ENCODE data around the gene PDGFB. TPM values are rescaled to one million over a fixed set of nuclear protein-coding genes. Genes with fewer than 3 reads are reported as not detected.
A peak's percentile ranks its signal among the peaks of the same experiment; 100 is the strongest.

The PDGFB gene
- total RNA-seq, 1 donor from 2014 or later: 79.6 TPM

- H3K4me3 ChIP-seq (ENCODE audit: low read depth, low read length): peak overlapping the region; percentile 80
- DNase-seq (ENCODE audit: low read depth): no peak
- TF ChIP-seq, protein P1, sequence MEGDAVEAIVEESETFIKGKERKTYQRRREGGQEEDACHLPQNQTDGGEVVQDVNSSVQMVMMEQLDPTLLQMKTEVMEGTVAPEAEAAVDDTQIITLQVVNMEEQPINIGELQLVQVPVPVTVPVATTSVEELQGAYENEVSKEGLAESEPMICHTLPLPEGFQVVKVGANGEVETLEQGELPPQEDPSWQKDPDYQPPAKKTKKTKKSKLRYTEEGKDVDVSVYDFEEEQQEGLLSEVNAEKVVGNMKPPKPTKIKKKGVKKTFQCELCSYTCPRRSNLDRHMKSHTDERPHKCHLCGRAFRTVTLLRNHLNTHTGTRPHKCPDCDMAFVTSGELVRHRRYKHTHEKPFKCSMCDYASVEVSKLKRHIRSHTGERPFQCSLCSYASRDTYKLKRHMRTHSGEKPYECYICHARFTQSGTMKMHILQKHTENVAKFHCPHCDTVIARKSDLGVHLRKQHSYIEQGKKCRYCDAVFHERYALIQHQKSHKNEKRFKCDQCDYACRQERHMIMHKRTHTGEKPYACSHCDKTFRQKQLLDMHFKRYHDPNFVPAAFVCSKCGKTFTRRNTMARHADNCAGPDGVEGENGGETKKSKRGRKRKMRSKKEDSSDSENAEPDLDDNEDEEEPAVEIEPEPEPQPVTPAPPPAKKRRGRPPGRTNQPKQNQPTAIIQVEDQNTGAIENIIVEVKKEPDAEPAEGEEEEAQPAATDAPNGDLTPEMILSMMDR (conservative IDR thresholded peaks at IDR 0.05; ENCODE audit: low read depth, low read length): peak; percentile 13
Observed at GRCh38 chr22:39240831-39241793, 3.7 kb downstream of the PDGFB start.

DNA sequence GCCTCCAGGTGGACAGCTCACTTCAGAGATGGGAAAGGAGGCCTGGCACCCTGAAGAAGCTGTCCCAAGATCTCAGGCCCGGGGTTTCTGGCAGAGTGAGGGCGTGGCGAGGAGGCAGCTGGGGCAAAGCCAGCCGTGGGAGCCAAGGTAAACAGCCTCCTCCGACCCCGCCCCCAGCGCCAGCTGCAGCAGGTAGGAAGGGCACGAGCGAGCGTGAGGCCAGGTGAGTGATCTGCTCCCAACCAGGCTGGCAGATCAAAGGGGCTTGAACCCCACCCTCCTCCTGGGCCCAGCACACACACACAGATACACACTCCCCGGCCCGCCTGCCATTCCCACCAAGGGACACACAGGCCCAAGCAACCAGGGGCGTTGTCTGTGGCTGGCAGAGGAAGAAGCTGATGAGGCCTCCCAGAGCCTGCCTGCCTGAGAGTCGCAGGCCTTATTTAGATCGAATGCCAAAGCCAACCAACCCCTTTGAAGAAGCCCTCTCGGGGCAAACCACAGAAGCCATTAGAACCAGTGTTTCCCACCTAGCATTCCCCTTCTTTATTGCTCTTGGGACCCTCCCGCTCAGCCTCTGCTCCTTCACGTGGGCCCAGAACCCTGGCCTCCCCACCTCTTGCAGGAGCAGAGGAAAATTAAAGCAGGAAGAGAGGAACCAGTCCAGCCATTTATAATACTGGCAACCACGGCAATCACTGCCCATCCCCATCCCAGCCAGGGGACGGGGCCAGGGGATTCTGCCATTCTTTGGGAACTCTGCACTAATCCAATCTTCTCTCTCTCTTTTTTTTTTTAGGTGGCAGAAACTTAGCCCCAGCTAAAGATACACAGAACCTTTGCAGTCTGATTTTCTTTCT, 5.0 kb downstream of the PDGFB start:
- no peak overlapping the region for H3K4me3 ChIP-seq (ENCODE audit: low read depth, low read length)
- DNase-seq (ENCODE audit: low read depth): no peak
- TF ChIP-seq, protein P1 (conservative IDR thresholded peaks at IDR 0.05; ENCODE audit: low read depth, low read length): no peak

GRCh38 chr22:39238966-39239505, 5.7 kb downstream of the PDGFB start:
- DNase-seq (ENCODE audit: low read depth): no peak
- TF ChIP-seq, protein P1 (conservative IDR thresholded peaks at IDR 0.05; ENCODE audit: low read depth, low read length): no peak
- no peak overlapping the region for H3K4me3 ChIP-seq (ENCODE audit: low read depth, low read length)

GRCh38 chr22:39238561-39238960, 6.2 kb downstream of the PDGFB start:
- TF ChIP-seq, protein P1 (conservative IDR thresholded peaks at IDR 0.05; ENCODE audit: low read depth, low read length): no peak
- DNase-seq (ENCODE audit: low read depth): no peak
- no peak overlapping the region for H3K4me3 ChIP-seq (ENCODE audit: low read depth, low read length)

GRCh38 chr22:39238101-39238466, 6.7 kb downstream of the PDGFB start:
- TF ChIP-seq, protein P1 (conservative IDR thresholded peaks at IDR 0.05; ENCODE audit: low read depth, low read length): no peak
- no peak for DNase-seq (ENCODE audit: low read depth)
- H3K4me3 ChIP-seq (ENCODE audit: low read depth, low read length): no peak overlapping the region

- DNase-seq (ENCODE audit: low read depth): no peak
- TF ChIP-seq, protein P1 (conservative IDR thresholded peaks at IDR 0.05; ENCODE audit: low read depth, low read length): no peak
- no peak overlapping the region for H3K4me3 ChIP-seq (ENCODE audit: low read depth, low read length)
Observed at GRCh38 chr22:39237318-39238100, 7.3 kb downstream of the PDGFB start.
